OCI-LY7 (cell line): ENCODE data around the gene GNG7. TPM values are rescaled to one million over a fixed set of nuclear protein-coding genes. Genes with fewer than 3 reads are reported as not detected.
"Not testable (repeated sequence)": the region's sequence is repeated elsewhere in the genome, so short reads cannot be mapped to it uniquely, and the experiment has no call there.

Experiments
- BruUV-seq: library from RNA; stranded (reverse); fragments of 400-500 nt; replicated peaks from 2 replicates; lab custom pipeline; 2021; lab: Mats Ljungman, UMichigan
- CTCF ChIA-PET: fragments of 300-600 bp; sonication (Branson Sonifier 250); formaldehyde crosslinking; loops from one replicate; lab custom pipeline; 2022; ENCODE audit warnings: antibody characterized with exemption; ENCODE audit not compliant: unreplicated experiment; lab: Charles Lee
- POLR2A ChIA-PET: fragments of 300-600 bp; sonication (Branson Sonifier 250); formaldehyde crosslinking; loops from one replicate; lab custom pipeline; 2022; ENCODE audit warnings: antibody characterized with exemption; lab: Charles Lee
- DNase-seq: peaks from one replicate; pipeline ENCODE4 v3.0.0-alpha.2; 2015; ENCODE audit warnings: low spot score
- H2AFZ ChIP-seq: fragments of 200-600 bp; sonication (generic), shearing (Covaris generic); 2 replicates; pipeline ENCODE4 v1.6.1; 2014; ENCODE audit warnings: mild to moderate bottlenecking, antibody characterized with exemption, low read length, moderate library complexity
- H3K27ac ChIP-seq: fragments of 200-600 bp; sonication (generic); 2 replicates; pipeline ENCODE4 v1.5.1; 2014; ENCODE audit warnings: mixed run types, low read depth, mild to moderate bottlenecking, moderate library complexity, low read length, inconsistent platforms; ENCODE audit not compliant: poor library complexity, severe bottlenecking
- H3K36me3 ChIP-seq: fragments of 200-600 bp; sonication (generic); 2 replicates; pipeline ENCODE4 v1.6.1; 2014; ENCODE audit warnings: mild to moderate bottlenecking, antibody characterized with exemption, low read length, moderate library complexity, mixed read lengths; ENCODE audit not compliant: insufficient read depth
- H3K4me1 ChIP-seq: fragments of 200-600 bp; sonication (generic); 2 replicates; pipeline ENCODE4 v1.5.1; 2014; ENCODE audit warnings: mild to moderate bottlenecking, low read length; ENCODE audit not compliant: insufficient read depth, poor library complexity, severe bottlenecking
- H3K4me2 ChIP-seq: fragments of 200-600 bp; sonication (generic); 2 replicates; pipeline ENCODE4 v1.6.1; 2014; ENCODE audit warnings: mild to moderate bottlenecking, low read length
- H3K4me3 ChIP-seq: fragments of 200-600 bp; sonication (generic); 2 replicates; pipeline ENCODE4 v1.5.1; 2014; ENCODE audit warnings: mild to moderate bottlenecking, low read depth, low read length; ENCODE audit not compliant: poor library complexity, severe bottlenecking
- H3K79me2 ChIP-seq: fragments of 200-600 bp; sonication (generic); 2 replicates; pipeline ENCODE4 v1.6.1; 2016; ENCODE audit warnings: low read depth, mild to moderate bottlenecking, low read length, moderate library complexity, mixed read lengths; ENCODE audit not compliant: insufficient read depth
- H3K9me2 ChIP-seq: fragments of 200-600 bp; sonication (generic); 2 replicates; pipeline ENCODE4 v1.6.1; 2016; ENCODE audit warnings: mild to moderate bottlenecking, low read length, mixed read lengths; ENCODE audit not compliant: insufficient read depth
- H3K9me3 ChIP-seq: fragments of 200-600 bp; sonication (generic); 2 replicates; pipeline ENCODE4 v1.6.1; 2014; ENCODE audit warnings: mild to moderate bottlenecking, mixed run types, low read length, mixed read lengths
- H4K20me1 ChIP-seq: fragments of 200-600 bp; sonication (generic); 2 replicates; pipeline ENCODE4 v1.6.1; 2014; ENCODE audit warnings: mild to moderate bottlenecking, antibody characterized with exemption, low read length, moderate library complexity, mixed read lengths; ENCODE audit not compliant: insufficient read depth
- EZH2phosphoT487 ChIP-seq: fragments of 200-600 bp; sonication (generic); IDR thresholded peaks from 2 replicates; pipeline ENCODE4 v1.6.1; 2018; ENCODE audit warnings: low read depth, borderline replicate concordance, mild to moderate bottlenecking, mixed run types, antibody characterized with exemption, low read length, moderate library complexity, mixed read lengths
- intact Hi-C: fragments of 100-400 bp; cut with micrococcal nuclease; formaldehyde crosslinking; loops from one replicate; pipeline ENCODE4 v1.10.0; 2022; ENCODE audit not compliant: unreplicated experiment
- total RNA-seq, 2 experiments: library from RNA; depleted of rRNA in 1 of 2; stranded (reverse); fragments of >200 nt in 1 of 2; shearing (Covaris generic) in 1 of 2; gene quantifications; 2 replicates each; pipeline ENCODE4 v1.2.3, GENCODE V29; 2014 to 2022
- TF ChIP-seq, protein P1 (sequence below): fragments of 200-600 bp; sonication (generic); conservative IDR thresholded peaks from 2 replicates; pipeline ENCODE4 v1.5.1; 2014; ENCODE audit warnings: mild to moderate bottlenecking, antibody characterized with exemption, low read length, moderate library complexity, mixed read lengths

Gene GNG7
- total RNA-seq, 2 experiments from 2014 or later: 13.9 to 15.3 TPM

DNA sequence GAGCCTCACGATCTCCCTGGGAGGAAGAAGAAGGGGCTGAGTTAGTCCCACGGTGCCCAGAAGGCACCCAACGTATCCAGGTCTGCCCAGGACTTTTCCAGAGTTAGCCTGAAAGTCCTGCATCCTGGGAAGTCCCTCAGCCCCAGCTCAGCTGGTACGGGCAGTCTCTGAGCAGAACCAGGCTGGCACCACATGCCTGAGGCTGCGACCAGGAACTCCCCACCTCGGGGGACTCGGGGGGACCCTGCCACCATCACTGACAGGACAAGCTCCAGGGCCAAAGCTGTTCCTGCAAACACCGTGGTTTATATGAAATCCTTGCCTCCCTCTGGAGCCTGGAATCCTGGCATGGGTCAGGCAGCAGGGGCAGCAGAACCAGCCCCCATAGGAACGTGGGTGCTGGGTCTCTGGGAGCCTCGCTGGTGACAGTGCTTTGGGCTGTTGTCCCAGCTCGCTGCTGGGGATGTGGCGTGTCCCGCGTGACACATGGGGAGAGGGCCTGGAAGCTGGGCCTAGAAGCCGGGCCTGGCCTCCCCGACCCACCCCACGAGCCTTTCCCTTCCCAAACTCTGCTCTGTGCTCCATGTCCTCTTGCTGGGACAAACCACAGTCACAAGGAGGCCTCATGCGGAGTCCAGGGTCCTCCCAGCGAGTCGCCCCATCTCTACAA lies 55.5 kb downstream of the GNG7 start:
- POLR2A ChIA-PET: no interaction called here
- Histone ChIP-seq H3K79me2 (no peaks in the 10 kb centered on the region), H4K20me1 (no peaks in the 10 kb centered on the region), H3K9me2 (no peaks in the 10 kb centered on the region), H3K4me3 (no peak overlapping the region), H3K9me3 (no peaks in the 10 kb centered on the region), H3K36me3 (no peaks in the 10 kb centered on the region), H3K4me2 (no peak overlapping the region), H3K4me1 (peaks cover 17% of the 10 kb centered on the region), H2AFZ (no peak overlapping the region), H3K27ac (no peak overlapping the region)
- TF ChIP-seq, protein P1, sequence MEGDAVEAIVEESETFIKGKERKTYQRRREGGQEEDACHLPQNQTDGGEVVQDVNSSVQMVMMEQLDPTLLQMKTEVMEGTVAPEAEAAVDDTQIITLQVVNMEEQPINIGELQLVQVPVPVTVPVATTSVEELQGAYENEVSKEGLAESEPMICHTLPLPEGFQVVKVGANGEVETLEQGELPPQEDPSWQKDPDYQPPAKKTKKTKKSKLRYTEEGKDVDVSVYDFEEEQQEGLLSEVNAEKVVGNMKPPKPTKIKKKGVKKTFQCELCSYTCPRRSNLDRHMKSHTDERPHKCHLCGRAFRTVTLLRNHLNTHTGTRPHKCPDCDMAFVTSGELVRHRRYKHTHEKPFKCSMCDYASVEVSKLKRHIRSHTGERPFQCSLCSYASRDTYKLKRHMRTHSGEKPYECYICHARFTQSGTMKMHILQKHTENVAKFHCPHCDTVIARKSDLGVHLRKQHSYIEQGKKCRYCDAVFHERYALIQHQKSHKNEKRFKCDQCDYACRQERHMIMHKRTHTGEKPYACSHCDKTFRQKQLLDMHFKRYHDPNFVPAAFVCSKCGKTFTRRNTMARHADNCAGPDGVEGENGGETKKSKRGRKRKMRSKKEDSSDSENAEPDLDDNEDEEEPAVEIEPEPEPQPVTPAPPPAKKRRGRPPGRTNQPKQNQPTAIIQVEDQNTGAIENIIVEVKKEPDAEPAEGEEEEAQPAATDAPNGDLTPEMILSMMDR: no peak
- TF ChIP-seq EZH2phosphoT487: no peak
- BruUV-seq: no TSS peak
- CTCF ChIA-PET: no interaction called here
- no peak for DNase-seq
- intact Hi-C loops: no loop called here

DNA sequence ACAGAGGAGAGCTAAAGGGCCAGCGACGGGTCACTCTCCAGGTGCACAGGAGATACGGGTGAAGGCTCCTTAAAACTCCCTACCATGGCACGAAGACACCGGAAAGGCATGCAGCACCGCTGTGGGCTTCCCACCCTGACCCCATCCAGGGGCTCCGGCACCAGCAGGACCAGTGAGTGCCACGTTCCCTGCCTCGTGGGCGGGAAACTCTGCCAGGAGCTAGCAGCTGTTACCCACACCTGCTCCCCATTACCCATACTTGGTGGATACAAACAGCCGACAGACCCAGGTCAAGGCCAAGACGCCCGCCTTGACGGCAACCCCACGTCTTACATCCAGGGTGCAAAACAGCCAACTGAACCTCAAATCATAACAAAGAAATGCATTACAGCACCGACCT lies 56.7 kb downstream of the GNG7 start:
- Histone ChIP-seq H2AFZ (no peak overlapping the region), H3K27ac (no peak overlapping the region), H4K20me1 (no peaks in the 10 kb centered on the region), H3K4me3 (no peak overlapping the region), H3K36me3 (no peaks in the 10 kb centered on the region), H3K79me2 (no peaks in the 10 kb centered on the region), H3K9me3 (no peaks in the 10 kb centered on the region), H3K4me1 (peaks cover 17% of the 10 kb centered on the region), H3K4me2 (peak overlapping the region; percentile 34), H3K9me2 (no peaks in the 10 kb centered on the region)
- intact Hi-C loops: no loop called here
- no TSS peak for BruUV-seq
- CTCF ChIA-PET: no interaction called here
- DNase-seq: no peak
- POLR2A ChIA-PET: no interaction called here
- TF ChIP-seq, protein P1: no peak
- TF ChIP-seq EZH2phosphoT487: no peak

- DNase-seq, intact Hi-C loops, BruUV-seq, H3K27ac ChIP-seq, H3K36me3 ChIP-seq, H2AFZ ChIP-seq, H4K20me1 ChIP-seq, H3K79me2 ChIP-seq, H3K4me2 ChIP-seq, H3K9me3 ChIP-seq, CTCF ChIA-PET, H3K9me2 ChIP-seq, POLR2A ChIA-PET, H3K4me3 ChIP-seq: not testable (repeated sequence)
- H3K4me1 ChIP-seq: peaks cover 17% of the 10 kb centered on the region
Observed at GRCh38 chr19:2643123-2643737, 59.3 kb downstream of the GNG7 start.
